Heart right ventricle (tissue), 16 donors: ENCODE measurements around the gene C3orf18. TPM values are rescaled to one million over a fixed set of nuclear protein-coding genes. Genes with fewer than 3 reads are reported as not detected.

Source experiments
- ATAC-seq, 8 donors: fragments of 200-7000 bp; cut with Tn5 transposase; one replicate each; pipeline ENCODE4 v1.9.1; 2020; ENCODE audit warnings: mild to moderate bottlenecking in 8 of 8, moderate library complexity in 8 of 8, moderate number of reproducible peaks in 1 of 8
- DNase-seq, 2 donors: peaks; one replicate each; pipeline ENCODE4 v3.0.0-alpha.2; 2020
- H3K27ac ChIP-seq, 10 donors: fragments of 200-600 bp; sonication (generic) in 2 of 10; one replicate each; pipeline versions ENCODE4 v1.5.0 to v1.8.0; 2020 to 2022; ENCODE audit warnings: mild to moderate bottlenecking in 3 of 10
- H3K27me3 ChIP-seq, 7 donors: fragments of 200-600 bp; one replicate each; pipeline ENCODE4 v1.8.0; 2021 to 2022; ENCODE audit warnings: mild to moderate bottlenecking in 2 of 7
- H3K36me3 ChIP-seq, 9 donors: fragments of 200-600 bp; sonication (generic) in 1 of 9; one replicate each; pipeline versions ENCODE4 v1.5.0 to v1.8.0; 2020 to 2022; ENCODE audit warnings: mild to moderate bottlenecking in 2 of 9
- H3K4me1 ChIP-seq, 9 donors: fragments of 200-600 bp; sonication (generic) in 1 of 9; one replicate each; pipeline versions ENCODE4 v1.5.0 to v1.8.0; 2020 to 2022; ENCODE audit warnings: mild to moderate bottlenecking in 4 of 9
- H3K4me3 ChIP-seq, 10 donors: fragments of 200-600 bp; sonication (generic) in 2 of 10; one replicate each; pipeline versions ENCODE4 v1.5.0 to v1.8.0; 2020 to 2022; ENCODE audit warnings: mild to moderate bottlenecking in 7 of 10, moderate library complexity in 2 of 10
- H3K9me3 ChIP-seq, 11 donors: fragments of 200-600 bp in 10 of 11; sonication (generic) in 2 of 11; one replicate each; pipeline versions ENCODE4 v1.5.0 to v1.8.0; 2013 to 2022; ENCODE audit warnings: mild to moderate bottlenecking in 2 of 11, control low read depth in 1 of 11, moderate library complexity in 1 of 11
- CTCF ChIP-seq, 9 donors: fragments of 200-600 bp; sonication (generic) in 2 of 9; IDR thresholded peaks; one replicate each; pipeline versions ENCODE4 v1.5.0 to v1.8.0; 2021 to 2022; ENCODE audit warnings: antibody characterized with exemption in 9 of 9, mild to moderate bottlenecking in 5 of 9, moderate library complexity in 1 of 9
- WGBS, 2 donors: extraction: QIAGEN DNeasy Blood & Tissue Kit; methylation state at CpG; one replicate each; pipeline ENCODE4 v1.1.7; 2013; ENCODE audit warnings: inconsistent platforms in 1 of 2; 5-methylcytosine and 5-hydroxymethylcytosine counted together
- intact Hi-C, 10 donors: fragments of 100-400 bp; cut with DNase I; formaldehyde crosslinking; loops; one replicate each; pipeline versions ENCODE4 v1.11.1 to v1.14.2; 2022
- polyA plus RNA-seq, 2 donors: library from polyadenylated mRNA; stranded (reverse); fragments of 200-250 nt; gene quantifications; one replicate each; pipeline ENCODE4 v1.2.3, GENCODE V29; 2013
- total RNA-seq, 10 donors: library from RNA; stranded (reverse); fragmentation: NEBNext Ultra II Directional in 3 of 10; extraction: Animal tissue kit (Norgen Biotek cat#: 25700) in 3 of 10; gene quantifications; one replicate each; pipeline versions ENCODE4 v1.2.1 to v1.2.4, GENCODE V29; 2021 to 2023
- donor health status: Arrhythmogenic right ventricular cardiomyopathy.
- donor health status: ischemic (EF 13 %, LVEDD 7.1; RV severe dilation, severe dysfunction).
- donor health status: healthy with polysubstance abuse.
- donor health status: DM: no; HTN: yes; CAD: no.
- donor health status: DM: no; HTN: no; CAD: no.
- donor health status: ischemic (EF 25% LVEDD 6.9; RV normal size, moderate dysfunction).
- donor health status: ischemic (EF 25% LVEDD 5.7; RV mildly dilated, moderate dysfunction).
- donor health status: healthy.
- donor health status: DM: yes; HTN: yes; CAD: no.
- donor health status: Ischemic cardiomyopathy.
- donor health status: ischemic (EF 35%, LVEDD 5.7; RV mildly dilated, moderate dysfunction).
- donor health status: nonischemic (EF 11% LVEDD 7.7; RV severe dilation, severe dysfunction).
- donor health status: DM: yes; HTN: yes; CAD: no.
- donor health status: PGD.
- donor health status: ischemic (EF 29% LVEDD 5.4; RV normal size, mild dysfunction).
- donor health status: nonischemic (EF 23%, LVEDD 6.1; RV moderate dilation, normal function).

C3orf18 gene
- total and polyA plus RNA-seq, 12 donors, result 19.9 to 49.9 (median 41.1) TPM

DNA sequence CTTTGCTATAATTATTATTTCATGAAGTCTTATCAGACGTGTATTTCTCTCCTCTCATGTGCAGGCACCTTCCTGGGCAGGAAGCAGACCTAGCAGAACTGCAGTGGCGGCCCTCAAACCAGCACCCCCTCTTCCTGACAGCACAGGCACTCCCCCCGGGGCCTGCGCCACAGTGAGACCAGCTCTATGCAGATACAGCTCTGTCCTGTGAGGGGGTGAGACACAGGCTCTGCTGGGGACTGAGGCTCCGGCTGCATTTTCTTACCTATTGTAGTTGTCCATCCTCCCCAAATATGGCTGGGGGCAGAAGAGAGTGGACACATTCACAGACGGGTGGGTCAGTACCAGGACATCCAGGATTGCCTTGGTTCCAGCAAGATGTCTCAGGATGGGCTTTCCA is 39.0 kb upstream of the C3orf18 start:
- intact Hi-C loops, result no loop called here
- Histone ChIP-seq H3K27ac (peak overlapping the region in 9 of 10 donors; percentile 61 to 99 (median 99)), H3K4me1 (peaks cover 25 to 100% (median 92%) of the 10 kb centered on the region in 9 donors), H3K36me3 (peaks cover 0 to 69% (median 24%) of the 10 kb centered on the region in 9 donors), H3K4me3 (peak overlapping the region in 4 of 10 donors; percentile 1 to 88 (median 36)), H3K9me3 (no peaks in the 10 kb centered on the region), H3K27me3 (no peaks in the 10 kb centered on the region)
- DNase-seq (peak in 1 of 2 donors; percentile 6), ATAC-seq (no peak)
- 56 to 65% methylated on average over 6 of the region's 6 CpGs for WGBS, 2 donors
- TF ChIP-seq CTCF (IDR thresholded peaks at IDR 0.05), result no peak

GRCh38 chr3:50605901-50606326 is 38.4 kb upstream of the C3orf18 start:
- Histone ChIP-seq H3K9me3 (no peaks in the 10 kb centered on the region), H3K4me1 (peaks cover 29 to 100% (median 96%) of the 10 kb centered on the region in 9 donors), H3K27me3 (no peaks in the 10 kb centered on the region), H3K4me3 (peak overlapping the region in 1 of 10 donors; percentile 88), H3K27ac (peak overlapping the region in 9 of 10 donors; percentile 61 to 99 (median 99)), H3K36me3 (peaks cover 0 to 69% (median 24%) of the 10 kb centered on the region in 9 donors)
- WGBS, 2 donors, result 58 to 64% methylated on average over 5 of the region's 5 CpGs
- DNase-seq (peak in 1 of 2 donors; percentile 10), ATAC-seq (no peak)
- intact Hi-C loops, result no loop called here
- TF ChIP-seq CTCF (IDR thresholded peaks at IDR 0.05), result no peak

- intact Hi-C loops, result no loop called here
- H3K9me3 ChIP-seq, result no peaks in the 10 kb centered on the region
- peak; percentile 69 to 76 for DNase-seq
- peak overlapping the region in 1 of 10 donors; percentile 88 for H3K4me3 ChIP-seq
- peak overlapping the region; percentile 35 to 99 (median 98) for H3K27ac ChIP-seq
- ATAC-seq, result peak in 7 of 8 donors; percentile 16 to 43 (median 34)
- H3K36me3 ChIP-seq, result peaks cover 0 to 64% (median 24%) of the 10 kb centered on the region in 9 donors
- TF ChIP-seq CTCF (IDR thresholded peaks at IDR 0.05), result no peak
- H3K4me1 ChIP-seq, result peaks cover 34 to 100% (median 96%) of the 10 kb centered on the region in 9 donors
- H3K27me3 ChIP-seq, result no peaks in the 10 kb centered on the region
- WGBS, 2 donors, result 54 to 62% methylated on average over 14 of the region's 14 CpGs
Observed at GRCh38 chr3:50604628-50605588, 37.4 kb upstream of the C3orf18 start.

- WGBS, 2 donors, result 68 to 69% methylated on average over 5 of the region's 5 CpGs
- no peaks in the 10 kb centered on the region for H3K27me3 ChIP-seq
- no peak overlapping the region for H3K4me3 ChIP-seq
- intact Hi-C loops, result no loop called here
- peaks cover 35 to 100% (median 93%) of the 10 kb centered on the region in 9 donors for H3K4me1 ChIP-seq
- H3K9me3 ChIP-seq, result no peaks in the 10 kb centered on the region
- H3K36me3 ChIP-seq, result peaks cover 0 to 56% (median 24%) of the 10 kb centered on the region in 9 donors
- ATAC-seq, result no peak
- TF ChIP-seq CTCF (IDR thresholded peaks at IDR 0.05), result no peak
- peak in 1 of 2 donors; percentile 3 for DNase-seq
- H3K27ac ChIP-seq, result peak overlapping the region; percentile 35 to 99 (median 98)
Observed at GRCh38 chr3:50604110-50604621, 36.6 kb upstream of the C3orf18 start.
